ENCODE data around the gene BCAS1. TPM values are rescaled to one million over a fixed set of nuclear protein-coding genes. Genes with fewer than 3 reads are reported as not detected.

BCAS1 gene
- total RNA-seq, 3 donors from 2014 or later = 39.4 to 191 (median 101) TPM

DNA sequence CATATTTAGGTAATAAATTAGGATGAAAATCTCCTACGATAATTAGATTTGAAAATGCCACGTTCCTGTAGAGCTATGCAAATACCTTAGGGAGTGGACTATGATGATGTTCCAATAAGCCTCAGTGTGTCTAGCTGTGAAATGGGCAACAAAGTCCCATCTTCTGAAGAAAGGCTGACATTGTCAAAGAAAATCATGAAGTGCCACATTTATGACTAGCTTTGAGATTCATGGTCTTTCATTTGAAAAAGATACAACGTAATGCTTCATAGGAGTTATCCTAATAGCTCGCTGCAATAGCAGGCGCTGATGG, 23.8 kb upstream of the BCAS1 start:
- ATAC-seq = no peak
- Histone ChIP-seq H3K36me3 (ENCODE audit: low read depth) (no peaks in the 10 kb centered on the region), H3K4me1 (ENCODE audit: low read depth) (no peaks in the 10 kb centered on the region), H3K9me3 (no peaks in the 10 kb centered on the region), H3K4me3 (no peak overlapping the region)
- intact Hi-C loops (cut with DNase I, micrococcal nuclease) = no loop called here
- TF ChIP-seq CTCF (IDR thresholded peaks at IDR 0.05) = no peak
- no peak for DNase-seq

DNA sequence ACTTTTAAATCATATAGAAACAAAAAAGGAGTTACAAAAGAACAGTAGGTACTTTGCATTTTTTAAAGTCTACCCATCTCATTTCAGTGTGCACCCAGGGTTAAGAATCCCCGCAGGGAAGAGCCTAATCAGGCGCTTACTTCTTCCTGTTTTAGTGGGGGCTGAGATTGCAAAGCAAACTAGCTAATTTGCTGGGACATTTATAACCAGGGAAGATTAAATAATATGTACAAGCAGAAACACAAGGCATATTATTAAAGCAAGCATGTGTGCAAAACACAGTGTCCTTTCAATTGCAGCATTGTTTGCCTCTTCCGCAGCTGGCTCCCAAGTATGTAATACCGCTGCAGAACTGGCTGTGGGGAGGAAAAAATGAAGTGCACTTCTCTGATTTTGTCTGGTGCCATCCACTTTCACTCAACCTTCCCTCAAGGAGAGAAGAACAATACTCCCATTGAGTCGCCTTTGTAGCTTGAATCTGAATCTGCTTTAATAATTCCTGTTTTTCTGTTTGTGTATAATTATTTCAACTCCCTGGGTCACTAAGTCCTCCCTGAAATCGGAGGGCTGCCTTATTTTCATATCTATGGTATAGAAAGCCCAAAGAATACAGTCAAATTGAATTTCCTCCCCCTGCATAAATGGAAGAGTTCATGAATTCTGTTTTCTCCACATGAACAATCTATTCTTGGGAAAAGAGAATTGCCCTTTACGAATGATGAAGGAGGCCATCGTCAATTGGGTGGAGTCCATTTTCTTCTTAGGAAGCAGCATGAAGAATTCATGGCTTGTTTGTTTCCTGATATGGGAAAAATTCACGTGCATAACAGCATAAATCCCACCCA, 23.3 kb upstream of the BCAS1 start:
- no peaks in the 10 kb centered on the region for H3K4me1 ChIP-seq (ENCODE audit: low read depth)
- H3K36me3 ChIP-seq (ENCODE audit: low read depth) = no peaks in the 10 kb centered on the region
- H3K4me3 ChIP-seq = no peak overlapping the region
- no peak for TF ChIP-seq CTCF (IDR thresholded peaks at IDR 0.05)
- no peaks in the 10 kb centered on the region for H3K9me3 ChIP-seq
- ATAC-seq = no peak
- intact Hi-C loops (cut with DNase I, micrococcal nuclease) = no loop called here
- DNase-seq = no peak

GRCh38 chr20:54092021-54092420, 21.6 kb upstream of the BCAS1 start:
- no peak for ATAC-seq
- Histone ChIP-seq H3K4me1 (ENCODE audit: low read depth) (no peaks in the 10 kb centered on the region), H3K36me3 (ENCODE audit: low read depth) (no peaks in the 10 kb centered on the region), H3K4me3 (no peak overlapping the region), H3K9me3 (no peaks in the 10 kb centered on the region)
- DNase-seq = no peak
- intact Hi-C loops (cut with DNase I, micrococcal nuclease) = no loop called here
- TF ChIP-seq CTCF (IDR thresholded peaks at IDR 0.05) = no peak

DNA sequence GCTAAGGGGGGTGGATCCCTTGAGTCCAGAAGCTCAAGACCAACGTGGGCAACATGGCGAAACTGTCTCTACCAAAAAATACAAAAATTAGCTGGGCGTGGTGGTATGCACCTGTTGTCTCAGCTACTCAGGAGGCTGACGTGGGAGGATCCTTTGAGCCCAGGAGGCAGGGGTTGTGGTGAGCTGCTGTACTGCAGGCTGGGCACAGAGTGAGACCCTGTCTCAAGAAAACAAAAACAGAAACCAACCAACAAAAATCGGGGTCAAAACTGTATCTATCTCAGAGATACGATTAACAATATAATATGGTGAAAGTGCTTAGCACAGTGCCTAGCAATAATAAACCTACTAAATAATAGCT, 20.7 kb upstream of the BCAS1 start:
- TF ChIP-seq CTCF (IDR thresholded peaks at IDR 0.05) = no peak
- Histone ChIP-seq H3K4me1 (ENCODE audit: low read depth) (peaks cover 3% of the 10 kb centered on the region), H3K9me3 (no peaks in the 10 kb centered on the region), H3K36me3 (ENCODE audit: low read depth) (no peaks in the 10 kb centered on the region), H3K4me3 (no peak overlapping the region)
- ATAC-seq = no peak
- intact Hi-C loops (cut with DNase I, micrococcal nuclease) = no loop called here
- DNase-seq = no peak

DNA sequence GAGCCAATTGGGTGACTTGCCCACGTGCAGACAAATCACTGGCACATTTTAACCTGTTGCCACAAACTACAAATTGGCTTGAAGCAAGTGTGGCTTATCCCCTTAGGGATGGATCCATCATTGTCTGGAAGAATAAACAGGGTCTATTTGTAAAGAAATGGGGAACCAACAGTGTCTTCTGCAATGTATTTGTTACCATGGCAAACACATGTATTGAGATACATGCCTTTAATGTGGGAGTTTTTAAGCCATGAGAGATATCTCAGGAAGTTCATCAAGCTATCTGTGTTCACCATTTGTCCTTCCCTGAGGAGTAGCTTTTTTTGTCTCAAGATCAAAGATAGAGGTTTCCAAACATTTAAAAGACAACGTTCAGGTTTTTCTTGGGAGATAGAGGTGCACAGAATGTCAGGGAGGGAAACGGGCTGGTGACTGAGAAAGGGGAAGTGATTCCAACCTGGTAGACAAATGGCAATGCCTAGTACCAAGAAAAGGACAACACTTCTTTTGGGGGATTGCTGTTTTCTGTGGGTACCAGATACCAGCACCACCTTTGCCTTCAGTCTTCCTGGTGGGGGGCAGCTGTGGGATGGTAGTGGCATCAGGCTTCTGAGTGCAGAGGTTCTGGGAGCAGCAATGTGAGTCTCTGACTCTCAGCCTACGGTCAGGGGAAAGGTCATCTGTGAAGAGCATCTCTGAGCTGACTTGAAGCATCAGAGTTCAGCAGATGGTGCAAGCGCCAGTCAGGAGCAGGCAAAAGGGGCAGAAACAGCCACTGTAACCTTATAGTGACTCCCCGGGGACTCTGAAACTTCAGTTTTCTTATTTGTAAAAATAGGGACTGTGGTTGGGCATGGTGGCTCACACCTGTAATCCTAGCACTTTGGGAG, 20.1 kb upstream of the BCAS1 start:
- intact Hi-C loops (cut with DNase I, micrococcal nuclease) = no loop called here
- Histone ChIP-seq H3K36me3 (ENCODE audit: low read depth) (no peaks in the 10 kb centered on the region), H3K4me3 (no peak overlapping the region), H3K9me3 (no peaks in the 10 kb centered on the region), H3K4me1 (ENCODE audit: low read depth) (peaks cover 7% of the 10 kb centered on the region)
- TF ChIP-seq CTCF (IDR thresholded peaks at IDR 0.05) = no peak
- DNase-seq = no peak
- no peak for ATAC-seq
